Measurements from ENCODE around the gene ARPC4.

The ARPC4 gene

DNA sequence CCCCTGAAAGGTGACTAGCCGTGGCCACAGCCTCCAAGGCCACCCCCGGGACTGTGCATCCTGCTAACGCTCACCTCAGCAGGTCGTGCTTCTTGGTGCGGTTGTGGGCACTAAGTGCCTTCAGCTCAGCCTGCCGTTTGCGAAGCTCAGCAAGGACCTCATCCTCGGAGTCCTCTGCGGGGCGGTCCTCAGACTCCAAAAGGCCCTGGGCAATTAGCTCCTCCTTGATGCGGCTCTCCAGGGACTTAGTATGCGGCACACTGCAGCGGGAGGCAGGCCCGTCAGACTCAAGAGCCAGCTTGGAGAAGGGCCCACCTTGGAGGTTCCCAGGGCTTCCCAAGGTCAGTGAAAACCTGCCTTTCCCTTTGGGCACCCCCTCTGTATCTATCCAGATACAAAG, 8.9 kb upstream of the ARPC4 start:
- Histone ChIP-seq H3K4me3 (no peak overlapping the region), H3K27ac (no peak overlapping the region)
- DNase-seq (ENCODE audit: low spot score), result no peak
- TF ChIP-seq, protein P1, sequence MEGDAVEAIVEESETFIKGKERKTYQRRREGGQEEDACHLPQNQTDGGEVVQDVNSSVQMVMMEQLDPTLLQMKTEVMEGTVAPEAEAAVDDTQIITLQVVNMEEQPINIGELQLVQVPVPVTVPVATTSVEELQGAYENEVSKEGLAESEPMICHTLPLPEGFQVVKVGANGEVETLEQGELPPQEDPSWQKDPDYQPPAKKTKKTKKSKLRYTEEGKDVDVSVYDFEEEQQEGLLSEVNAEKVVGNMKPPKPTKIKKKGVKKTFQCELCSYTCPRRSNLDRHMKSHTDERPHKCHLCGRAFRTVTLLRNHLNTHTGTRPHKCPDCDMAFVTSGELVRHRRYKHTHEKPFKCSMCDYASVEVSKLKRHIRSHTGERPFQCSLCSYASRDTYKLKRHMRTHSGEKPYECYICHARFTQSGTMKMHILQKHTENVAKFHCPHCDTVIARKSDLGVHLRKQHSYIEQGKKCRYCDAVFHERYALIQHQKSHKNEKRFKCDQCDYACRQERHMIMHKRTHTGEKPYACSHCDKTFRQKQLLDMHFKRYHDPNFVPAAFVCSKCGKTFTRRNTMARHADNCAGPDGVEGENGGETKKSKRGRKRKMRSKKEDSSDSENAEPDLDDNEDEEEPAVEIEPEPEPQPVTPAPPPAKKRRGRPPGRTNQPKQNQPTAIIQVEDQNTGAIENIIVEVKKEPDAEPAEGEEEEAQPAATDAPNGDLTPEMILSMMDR (IDR thresholded peaks at IDR 0.05), result no peak

DNA sequence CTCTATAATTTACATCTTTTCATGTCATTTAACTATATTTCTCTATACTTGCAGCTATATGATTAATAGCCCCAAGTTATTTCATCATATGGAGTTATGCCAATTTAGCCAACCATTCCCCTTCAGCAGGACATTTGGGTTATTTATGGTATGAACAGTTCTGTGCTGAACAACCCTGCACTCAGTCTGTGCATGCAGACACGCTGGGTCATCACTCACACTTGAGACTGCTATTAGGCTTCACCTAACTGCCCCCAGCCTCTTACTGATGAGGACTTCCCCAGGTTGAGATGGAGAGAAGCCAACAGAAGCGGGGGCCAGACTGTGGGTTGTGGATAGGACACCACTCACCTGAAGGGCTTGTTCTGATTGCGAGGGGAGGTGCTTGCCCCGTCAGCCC, 7.9 kb upstream of the ARPC4 start:
- Histone ChIP-seq H3K27ac (no peak overlapping the region), H3K4me3 (no peak overlapping the region)
- TF ChIP-seq, protein P1 (IDR thresholded peaks at IDR 0.05), result no peak
- DNase-seq (ENCODE audit: low spot score), result no peak

DNA sequence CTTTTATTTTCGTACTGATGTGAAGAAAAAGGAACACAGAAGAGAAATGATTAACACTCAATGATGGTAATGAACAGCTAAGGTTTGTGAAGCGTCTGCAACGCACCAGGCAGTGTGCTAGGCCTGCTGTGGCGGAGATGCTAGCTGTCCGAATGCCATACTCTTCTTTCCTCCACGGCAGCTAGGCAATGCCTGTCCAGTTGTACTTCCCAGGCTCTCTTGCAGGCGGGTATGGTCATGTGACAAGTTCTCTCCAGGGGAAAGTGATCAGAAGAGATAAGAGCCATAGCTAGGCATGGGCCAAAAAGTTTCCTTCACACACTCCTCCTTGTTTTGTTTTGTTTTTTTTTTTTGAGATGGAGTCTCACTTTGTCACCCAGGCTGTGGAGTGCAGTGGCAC, 7.3 kb upstream of the ARPC4 start:
- Histone ChIP-seq H3K27ac (no peak overlapping the region), H3K4me3 (no peak overlapping the region)
- no peak for DNase-seq (ENCODE audit: low spot score)
- TF ChIP-seq, protein P1 (IDR thresholded peaks at IDR 0.05), result no peak

DNA sequence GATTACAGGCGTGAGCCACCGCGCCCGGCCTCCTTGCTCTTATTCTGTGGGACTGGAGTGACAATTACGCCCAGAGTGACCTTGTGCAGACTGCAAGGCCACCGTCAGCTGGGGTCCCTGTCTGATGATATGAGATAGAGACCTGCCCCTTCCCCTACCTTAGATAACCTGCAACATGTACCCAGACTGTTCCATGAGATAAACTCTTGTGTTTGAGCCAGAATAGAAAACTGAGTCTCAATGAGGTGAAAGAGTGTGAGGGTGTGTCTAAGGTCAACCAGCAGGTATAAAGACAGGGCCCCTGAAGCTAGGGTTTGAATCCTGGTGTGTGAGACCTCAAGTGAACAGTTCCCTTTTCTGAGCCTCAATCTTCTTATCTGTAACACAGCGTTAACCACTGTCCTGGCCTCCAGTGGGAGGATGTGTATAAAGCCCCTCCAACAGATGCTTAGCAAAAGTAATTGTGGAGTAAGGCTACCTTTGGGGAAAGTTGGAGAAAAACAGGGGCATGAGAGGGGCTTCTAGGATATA, 6.6 kb upstream of the ARPC4 start:
- TF ChIP-seq, protein P1 (IDR thresholded peaks at IDR 0.05), result no peak
- Histone ChIP-seq H3K27ac (no peak overlapping the region), H3K4me3 (no peak overlapping the region)
- DNase-seq (ENCODE audit: low spot score), result no peak

DNA sequence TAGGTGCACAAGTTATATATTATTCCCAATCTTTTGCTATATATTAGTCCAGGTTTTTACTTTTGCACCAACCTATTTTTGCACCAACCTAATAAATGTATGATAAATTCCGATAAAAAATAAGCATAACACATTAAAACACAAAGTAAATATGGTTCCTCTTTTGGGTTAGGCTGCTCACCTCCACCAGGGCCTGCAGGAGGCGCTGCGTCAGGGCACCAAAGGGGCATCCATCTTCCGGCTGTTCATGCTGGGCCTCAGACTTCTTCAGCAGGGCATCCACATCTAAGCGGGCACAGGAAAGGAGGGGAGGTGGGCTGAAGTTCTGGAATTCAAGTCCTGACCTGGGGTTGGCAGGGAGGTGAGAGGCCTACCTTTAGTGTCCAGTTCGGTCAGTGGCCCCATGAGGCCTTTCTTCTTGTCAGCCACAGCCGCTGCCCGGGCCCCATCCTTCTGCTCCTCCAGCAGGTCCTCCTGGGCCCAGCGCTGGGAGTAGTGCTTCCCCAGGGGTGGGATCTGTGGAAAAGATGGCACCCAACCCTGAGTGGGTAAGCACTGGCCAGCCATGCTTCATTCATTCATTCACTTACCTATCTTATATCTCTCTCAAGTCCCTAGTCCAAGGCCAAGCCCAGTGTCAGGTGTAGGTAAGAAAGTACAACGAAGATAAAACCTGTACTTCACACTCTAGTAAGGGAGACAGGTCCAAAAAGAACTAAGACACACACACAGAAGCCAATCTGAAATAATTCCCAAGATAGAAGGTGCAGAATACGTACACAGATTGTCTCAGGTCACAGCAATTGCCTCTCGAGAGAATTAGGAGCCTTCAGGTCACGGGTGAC, 5.8 kb upstream of the ARPC4 start:
- no peak for DNase-seq (ENCODE audit: low spot score)
- H3K4me3 ChIP-seq, result no peak overlapping the region
- TF ChIP-seq, protein P1 (IDR thresholded peaks at IDR 0.05), result no peak
- no peak overlapping the region for H3K27ac ChIP-seq

DNA sequence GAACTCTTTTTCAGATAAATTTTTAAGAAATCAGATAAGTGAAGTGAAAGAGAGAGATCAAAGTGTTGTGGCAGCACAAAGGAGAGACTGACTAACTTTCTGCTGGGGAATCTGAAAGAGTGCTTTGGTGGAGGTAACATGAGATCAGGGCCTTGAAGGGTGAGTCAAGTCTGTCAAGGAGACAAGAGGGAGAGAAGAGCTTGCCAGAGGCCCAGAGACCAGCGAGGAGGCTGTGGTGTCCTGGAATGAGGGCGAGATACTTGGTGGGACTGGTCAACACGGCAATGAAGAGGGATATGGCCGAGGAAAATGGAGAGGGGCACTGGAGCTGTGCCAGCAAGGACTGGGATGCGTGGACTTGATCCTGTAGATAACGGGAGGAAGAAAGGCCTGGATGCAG, 5.2 kb upstream of the ARPC4 start:
- no peak for DNase-seq (ENCODE audit: low spot score)
- H3K4me3 ChIP-seq, result no peak overlapping the region
- H3K27ac ChIP-seq, result no peak overlapping the region
- TF ChIP-seq, protein P1 (IDR thresholded peaks at IDR 0.05), result no peak

DNA sequence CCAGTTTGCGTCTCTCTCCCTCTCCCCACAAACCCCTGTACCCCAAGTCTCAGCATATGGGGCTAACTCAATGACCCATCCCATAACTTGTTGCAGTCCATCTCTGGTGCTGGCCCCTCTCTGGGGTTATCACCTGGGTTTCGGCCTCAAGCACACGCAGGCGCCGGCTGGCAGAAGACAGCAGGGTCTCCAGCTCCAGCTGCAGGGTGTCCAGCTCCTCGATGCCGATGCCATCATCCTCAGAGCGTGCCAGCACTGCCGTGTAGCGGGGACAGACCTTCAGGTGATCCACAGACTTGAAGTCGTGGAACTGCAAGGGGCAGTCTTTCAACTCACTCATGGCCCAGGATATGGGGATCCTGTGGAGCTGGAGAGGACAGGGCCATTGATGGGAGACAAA, 1.8 kb upstream of the ARPC4 start:
- no peak for DNase-seq (ENCODE audit: low spot score)
- Histone ChIP-seq H3K27ac (peak overlapping the region; percentile 96 to 99), H3K4me3 (peak overlapping the region; percentile 99)
- TF ChIP-seq, protein P1 (IDR thresholded peaks at IDR 0.05), result no peak

Measured in coronary artery (tissue), 2 donors.